Activated T-cell treated with anti-CD3 and anti-CD28 coated beads, Interleukin-2, amount 50 U/mL, for 4 hours (primary cell): ENCODE data around the gene TRDN. TPM values are rescaled to one million over a fixed set of nuclear protein-coding genes. Genes with fewer than 3 reads are reported as not detected.
"Not testable (repeated sequence)": the region's sequence is repeated elsewhere in the genome, so short reads cannot be mapped to it uniquely, and the experiment has no call there.

Experiments
- ATAC-seq, 2 donors: fragments of 200-7000 bp; cut with Tn5 transposase; one replicate each; pipeline ENCODE4 v1.10.0; 2021
- DNase-seq: peaks from one replicate; pipeline ENCODE4 v3.0.0-alpha.2; 2020
- H3K27me3 Mint-ChIP-seq: one replicate; pipeline ENCODE4 v1.8.0; 2021; ENCODE audit warnings: low read depth, mixed read lengths
- H3K36me3 Mint-ChIP-seq: one replicate; pipeline ENCODE4 v1.8.0; 2022; ENCODE audit warnings: mixed read lengths; ENCODE audit not compliant: insufficient read depth
- H3K4me1 Mint-ChIP-seq: one replicate; pipeline ENCODE4 v1.8.0; 2021; ENCODE audit warnings: low read depth, mixed read lengths
- H3K4me3 Mint-ChIP-seq: one replicate; pipeline ENCODE4 v1.8.0; 2021; ENCODE audit warnings: mild to moderate bottlenecking, moderate library complexity, mixed read lengths
- H3K9me3 Mint-ChIP-seq: one replicate; pipeline ENCODE4 v1.8.0; 2021; ENCODE audit warnings: mixed read lengths
- total RNA-seq, 3 donors: library from RNA; stranded (reverse); gene quantifications; one replicate each; pipeline ENCODE4 v1.2.1, GENCODE V29; 2021

Gene TRDN
- total RNA-seq, 3 donors from 2014 or later, result not detected

DNA sequence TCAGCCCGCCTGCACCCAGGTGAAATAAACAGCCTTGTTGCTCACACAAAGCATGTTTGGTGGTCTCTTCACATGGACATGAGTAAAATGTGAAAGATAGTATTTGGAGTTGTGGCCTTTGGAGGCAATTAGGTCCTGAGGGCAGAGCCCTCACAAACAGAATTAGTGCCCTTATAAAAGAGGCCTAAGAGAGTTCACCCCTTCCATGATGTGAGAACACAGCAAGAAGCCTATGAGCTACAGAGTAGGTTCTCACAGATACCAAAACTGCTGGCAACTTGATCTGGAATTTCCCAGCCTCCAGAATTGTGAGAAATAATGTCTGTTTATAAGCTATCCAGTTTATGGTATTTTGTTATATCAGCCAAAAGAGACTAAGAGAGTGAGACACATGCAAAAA, 74.5 kb downstream of the TRDN start:
- no peak overlapping the region for H3K4me3 Mint-ChIP-seq
- ATAC-seq (no peak), DNase-seq (no peak)
- H3K4me1 Mint-ChIP-seq, result no peaks in the 10 kb centered on the region
- H3K9me3 Mint-ChIP-seq, result peaks cover 21% of the 10 kb centered on the region
- H3K27me3 Mint-ChIP-seq, result no peaks in the 10 kb centered on the region
- H3K36me3 Mint-ChIP-seq, result no peaks in the 10 kb centered on the region

DNA sequence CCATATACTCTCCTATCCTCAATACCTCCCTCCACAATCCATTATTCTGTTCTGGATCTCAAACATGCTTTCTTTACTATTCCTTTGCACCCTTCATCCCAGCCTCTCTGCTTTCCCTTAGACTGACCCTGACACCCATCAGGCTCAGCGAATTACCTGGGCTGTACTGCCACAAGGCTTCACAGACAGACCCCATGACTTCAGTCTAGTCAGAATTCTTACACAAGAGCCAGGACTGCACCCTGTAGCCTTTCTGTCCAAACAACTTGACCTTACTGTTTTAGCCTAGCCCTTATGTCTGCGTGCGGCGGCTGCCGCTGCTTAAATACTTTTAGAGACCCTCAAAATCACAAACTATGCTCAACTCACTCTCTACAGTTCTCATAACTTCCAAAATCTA, 76.9 kb downstream of the TRDN start:
- H3K36me3 Mint-ChIP-seq, H3K27me3 Mint-ChIP-seq, H3K4me3 Mint-ChIP-seq, ATAC-seq, H3K4me1 Mint-ChIP-seq, DNase-seq: not testable (repeated sequence)
- H3K9me3 Mint-ChIP-seq, result peaks cover 17% of the 10 kb centered on the region

DNA sequence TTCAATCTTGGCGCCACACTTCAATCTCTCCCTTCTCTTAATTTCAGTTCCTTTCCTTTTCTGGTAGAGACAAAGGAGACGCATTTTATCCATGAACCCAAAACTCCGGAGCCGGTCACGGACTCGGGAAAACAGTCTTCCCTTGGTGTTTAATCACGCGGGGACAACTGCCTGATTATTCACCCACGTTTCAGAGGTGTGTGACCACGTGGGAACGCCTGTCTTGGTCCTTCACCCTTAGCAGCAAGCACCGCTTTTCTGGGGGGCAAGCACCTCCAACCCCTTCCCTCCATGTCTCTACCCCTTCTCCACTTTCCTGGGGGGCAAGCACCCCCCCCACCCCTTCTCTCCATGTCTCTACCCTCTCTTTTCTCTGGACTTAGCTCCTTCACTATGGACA, 79.3 kb downstream of the TRDN start:
- not testable (repeated sequence) for DNase-seq, ATAC-seq

DNA sequence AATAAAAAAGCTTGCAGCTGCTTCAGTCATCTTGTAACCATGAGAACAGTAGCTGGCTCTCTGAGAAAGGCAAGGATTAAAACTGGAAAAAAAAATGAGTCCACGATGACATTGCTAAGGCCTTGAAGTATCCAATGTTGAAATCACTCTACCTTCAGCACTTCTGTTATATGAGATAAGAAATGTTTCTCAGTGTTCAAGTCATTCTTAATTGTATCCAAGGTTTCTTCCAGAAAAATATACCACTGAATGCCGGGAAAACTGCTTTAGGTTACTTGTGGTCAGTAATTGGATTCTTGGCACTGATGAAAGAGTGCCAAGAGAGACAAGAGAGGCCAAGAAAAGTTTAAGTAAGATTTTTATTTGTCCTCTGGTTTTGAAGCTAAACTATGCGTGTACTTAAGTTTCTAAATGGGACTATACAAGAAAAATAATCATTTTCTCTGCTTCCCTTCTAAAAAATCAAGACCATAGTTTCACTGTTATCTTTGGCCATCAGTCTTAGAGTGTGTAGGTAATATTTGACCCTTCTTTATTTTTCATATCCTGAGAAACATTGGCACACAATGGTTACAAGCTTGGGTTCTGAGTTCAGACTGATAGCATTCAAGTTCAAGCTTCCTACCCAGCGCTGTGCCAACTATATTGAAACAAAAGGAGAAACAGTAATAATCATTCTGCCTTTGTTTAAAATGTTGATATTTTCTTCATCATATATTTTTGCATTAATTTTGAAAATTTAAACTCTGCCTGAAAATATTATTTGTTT, 84.6 kb downstream of the TRDN start:
- Mint-ChIP-seq H3K4me3 (no peak overlapping the region), H3K36me3 (no peaks in the 10 kb centered on the region), H3K4me1 (no peaks in the 10 kb centered on the region), H3K27me3 (no peaks in the 10 kb centered on the region), H3K9me3 (peaks cover 14% of the 10 kb centered on the region)
- DNase-seq (no peak), ATAC-seq (no peak)

More for the DNA sequence above, 79.3 kb downstream of the TRDN start:
- not testable (repeated sequence) for H3K4me3 Mint-ChIP-seq, H3K27me3 Mint-ChIP-seq, H3K4me1 Mint-ChIP-seq, H3K36me3 Mint-ChIP-seq
- peaks cover 25% of the 10 kb centered on the region for H3K9me3 Mint-ChIP-seq

DNA sequence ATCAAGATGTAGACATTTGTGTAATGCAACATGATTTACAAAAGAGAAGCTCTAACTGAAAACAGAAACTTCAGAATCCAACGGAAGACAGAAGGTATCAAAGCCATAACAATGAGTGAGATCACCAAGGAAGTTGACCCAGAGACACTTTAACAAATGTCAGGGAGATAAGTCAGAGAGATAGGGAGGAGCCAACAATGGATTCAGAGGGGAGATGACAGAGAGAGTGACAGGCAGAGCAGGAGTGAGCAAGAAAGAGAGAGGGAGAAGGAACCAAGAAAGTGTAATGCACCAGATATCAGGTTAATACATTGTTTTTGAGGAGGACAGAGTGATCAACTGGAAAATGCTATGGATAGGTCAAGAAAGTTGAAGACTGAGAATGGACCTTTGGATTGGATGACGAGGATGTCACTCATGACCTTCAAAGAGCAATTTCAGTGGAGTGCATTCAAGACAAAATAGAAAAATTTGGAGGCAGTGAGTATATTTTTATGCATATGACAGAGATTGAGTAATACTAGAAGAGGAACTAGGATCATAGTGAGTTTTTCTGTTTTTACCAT, 86.6 kb downstream of the TRDN start:
- no peak overlapping the region for H3K4me3 Mint-ChIP-seq
- ATAC-seq, result no peak
- H3K36me3 Mint-ChIP-seq, result no peaks in the 10 kb centered on the region

DNA sequence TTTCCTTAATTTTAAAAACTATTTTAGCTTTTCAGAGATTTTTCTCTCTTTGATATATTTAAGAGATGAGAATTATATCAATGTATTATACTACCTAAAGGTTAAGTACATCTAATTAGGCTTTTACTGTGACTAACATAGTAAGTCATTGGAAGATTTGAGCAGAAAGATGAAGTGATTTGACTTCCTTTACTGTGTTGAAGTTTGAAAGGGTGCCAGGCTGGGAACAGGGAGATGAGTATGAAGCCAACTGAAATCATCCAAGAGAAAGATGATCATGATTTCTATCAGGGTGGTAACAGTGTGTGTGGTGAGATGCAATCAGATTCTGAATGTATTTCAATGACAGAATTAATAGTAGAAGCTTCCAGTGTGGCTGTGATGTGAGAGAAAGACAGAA, 87.3 kb downstream of the TRDN start:
- DNase-seq, result no peak
- Mint-ChIP-seq H3K36me3 (no peaks in the 10 kb centered on the region), H3K4me3 (no peak overlapping the region), H3K4me1 (no peaks in the 10 kb centered on the region), H3K9me3 (peaks cover 14% of the 10 kb centered on the region), H3K27me3 (no peaks in the 10 kb centered on the region)
- ATAC-seq, result no peak

More for the DNA sequence above, 86.6 kb downstream of the TRDN start:
- DNase-seq, result no peak
- Mint-ChIP-seq H3K4me1 (no peaks in the 10 kb centered on the region), H3K9me3 (peaks cover 14% of the 10 kb centered on the region), H3K27me3 (no peaks in the 10 kb centered on the region)

DNA sequence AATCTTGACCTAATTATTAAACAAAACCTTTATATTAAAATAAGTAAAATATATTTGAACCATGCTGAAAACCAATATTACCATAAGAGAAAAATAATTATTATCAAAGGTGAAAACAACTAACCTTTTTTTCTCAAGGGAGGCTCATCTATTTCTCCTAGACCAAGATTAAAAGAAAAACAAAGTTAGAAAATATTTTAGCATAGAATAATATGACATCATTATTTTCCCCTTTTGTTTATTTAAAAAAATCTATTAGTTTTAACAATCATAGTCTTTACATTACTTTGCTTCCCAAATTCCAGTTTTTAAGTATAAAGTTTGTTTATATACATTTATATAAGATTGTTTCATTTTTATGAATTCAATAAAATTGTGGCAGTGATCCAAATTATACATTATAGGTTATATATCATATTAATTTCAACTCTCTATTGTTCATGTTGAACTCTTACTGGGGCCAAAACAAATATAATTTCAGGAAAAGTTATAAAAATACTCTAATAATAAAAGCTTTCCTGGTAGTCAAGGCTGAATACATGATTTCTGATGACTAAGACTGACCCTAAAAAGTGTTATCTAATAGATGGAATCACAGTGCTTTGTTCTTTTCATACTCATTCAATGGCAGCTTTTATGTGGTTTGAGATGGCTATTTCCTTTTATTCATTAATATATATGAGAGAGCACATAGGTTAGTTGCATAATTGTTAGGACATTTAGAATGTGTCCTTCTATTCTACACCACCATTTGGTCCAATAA, 89.4 kb downstream of the TRDN start:
- no peaks in the 10 kb centered on the region for H3K27me3 Mint-ChIP-seq
- DNase-seq, result no peak
- no peak for ATAC-seq
- H3K9me3 Mint-ChIP-seq, result peaks cover 5% of the 10 kb centered on the region
- H3K36me3 Mint-ChIP-seq, result no peaks in the 10 kb centered on the region
- no peaks in the 10 kb centered on the region for H3K4me1 Mint-ChIP-seq
- no peak overlapping the region for H3K4me3 Mint-ChIP-seq

DNA sequence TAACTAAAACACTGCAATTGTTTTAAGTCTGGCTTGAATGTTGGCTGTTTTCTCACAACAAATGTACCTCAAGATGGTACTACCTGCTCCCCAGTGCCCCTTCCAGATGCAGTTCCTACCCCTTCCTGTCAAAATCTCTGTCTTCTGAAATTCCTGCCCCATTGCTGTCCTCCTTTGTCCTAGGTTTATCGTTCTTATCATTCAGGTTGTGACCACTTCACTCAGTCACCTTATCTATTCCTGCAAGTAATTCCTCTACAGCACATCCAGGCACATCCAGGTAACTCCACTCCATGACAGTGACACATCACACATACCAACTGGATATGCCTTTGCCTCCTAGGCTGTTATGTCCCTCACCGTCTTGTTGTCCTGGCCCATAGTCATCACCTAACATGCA, 90.2 kb downstream of the TRDN start:
- Mint-ChIP-seq H3K9me3 (peaks cover 5% of the 10 kb centered on the region), H3K36me3 (no peaks in the 10 kb centered on the region), H3K27me3 (no peaks in the 10 kb centered on the region), H3K4me1 (no peaks in the 10 kb centered on the region), H3K4me3 (no peak overlapping the region)
- ATAC-seq (no peak), DNase-seq (no peak)

DNA sequence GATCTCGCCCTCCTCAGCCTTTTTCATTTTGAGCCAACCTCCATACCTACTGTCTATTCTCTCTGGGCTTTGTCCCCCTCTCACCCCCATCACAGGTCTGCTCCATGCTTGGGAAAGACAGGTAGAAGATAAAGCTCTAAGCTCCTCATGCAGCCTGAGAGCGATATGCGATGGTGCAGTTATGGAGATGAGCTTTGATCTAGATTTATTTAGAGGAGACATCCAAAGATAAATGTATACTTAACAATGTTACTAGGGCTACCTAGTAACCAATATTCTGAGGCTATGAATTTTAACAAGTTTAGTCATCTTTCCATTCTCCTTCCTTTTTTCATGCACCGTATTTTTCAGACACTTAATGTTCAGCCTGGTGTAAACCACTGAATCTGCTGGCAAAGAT, 95.3 kb downstream of the TRDN start:
- H3K27me3 Mint-ChIP-seq, result no peaks in the 10 kb centered on the region
- ATAC-seq, result no peak
- peaks cover 3% of the 10 kb centered on the region for H3K9me3 Mint-ChIP-seq
- H3K36me3 Mint-ChIP-seq, result no peaks in the 10 kb centered on the region
- no peak overlapping the region for H3K4me3 Mint-ChIP-seq
- no peaks in the 10 kb centered on the region for H3K4me1 Mint-ChIP-seq
- DNase-seq, result no peak

DNA sequence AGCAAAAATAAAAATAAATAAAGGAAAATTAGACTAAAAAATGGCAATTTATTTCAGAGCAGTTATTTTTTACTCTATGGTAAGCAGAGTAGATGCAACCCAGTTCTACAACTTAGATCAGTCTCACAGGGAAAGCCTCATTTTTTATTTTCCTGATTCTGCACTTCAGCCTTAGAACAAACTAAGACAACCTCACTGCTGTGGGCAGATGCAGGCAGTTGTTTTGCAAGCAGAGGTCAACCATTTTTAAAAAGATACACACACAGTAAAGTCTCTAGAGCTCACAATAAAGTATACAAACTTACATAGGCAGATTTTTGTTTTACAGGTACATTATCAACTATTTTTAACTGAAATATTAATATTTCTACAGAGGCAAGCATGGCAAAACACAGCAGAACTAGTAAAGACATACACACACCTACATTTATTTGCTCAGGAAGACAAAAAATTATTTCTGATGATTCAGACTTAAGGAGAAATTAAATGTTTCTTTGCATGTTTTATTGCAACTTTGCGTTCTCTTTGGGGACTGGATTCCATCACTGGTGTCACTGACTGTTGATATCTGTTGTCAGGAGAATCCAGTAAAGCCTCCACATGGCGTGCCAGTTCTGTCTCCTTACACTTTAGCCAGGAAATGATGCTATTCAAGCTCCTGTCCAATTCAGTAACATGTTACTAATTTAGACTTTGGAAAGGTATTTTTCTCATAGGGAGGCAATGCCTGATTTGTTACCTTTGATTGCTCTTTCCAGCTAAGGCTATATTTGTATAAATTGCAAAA, 102.7 kb downstream of the TRDN start:
- ATAC-seq, result no peak
- Mint-ChIP-seq H3K4me3 (no peak overlapping the region), H3K4me1 (no peaks in the 10 kb centered on the region), H3K36me3 (no peaks in the 10 kb centered on the region), H3K27me3 (no peaks in the 10 kb centered on the region), H3K9me3 (no peaks in the 10 kb centered on the region)
- no peak for DNase-seq

DNA sequence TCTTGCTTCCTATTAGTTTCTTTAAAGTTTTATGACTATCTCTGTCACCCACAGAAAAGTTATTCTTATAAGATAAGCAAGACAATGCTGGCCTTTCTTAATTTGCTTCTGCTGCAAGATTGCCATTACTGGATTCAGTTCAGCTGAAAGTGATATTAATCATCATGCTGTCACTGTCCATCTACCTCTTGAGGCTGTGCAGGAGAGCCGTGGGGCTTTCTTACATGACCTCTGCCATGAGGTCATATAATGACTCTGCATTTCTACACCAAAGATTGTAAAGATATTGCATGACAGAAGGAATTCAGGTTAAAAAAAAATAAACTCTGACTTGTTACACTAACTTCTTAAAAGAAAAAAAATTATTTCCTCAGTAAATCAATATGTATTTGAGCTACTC, 106.9 kb downstream of the TRDN start:
- no peak overlapping the region for H3K4me3 Mint-ChIP-seq
- DNase-seq, result no peak
- H3K36me3 Mint-ChIP-seq, result no peaks in the 10 kb centered on the region
- H3K4me1 Mint-ChIP-seq, result no peaks in the 10 kb centered on the region
- H3K9me3 Mint-ChIP-seq, result no peaks in the 10 kb centered on the region
- no peak for ATAC-seq
- no peaks in the 10 kb centered on the region for H3K27me3 Mint-ChIP-seq

DNA sequence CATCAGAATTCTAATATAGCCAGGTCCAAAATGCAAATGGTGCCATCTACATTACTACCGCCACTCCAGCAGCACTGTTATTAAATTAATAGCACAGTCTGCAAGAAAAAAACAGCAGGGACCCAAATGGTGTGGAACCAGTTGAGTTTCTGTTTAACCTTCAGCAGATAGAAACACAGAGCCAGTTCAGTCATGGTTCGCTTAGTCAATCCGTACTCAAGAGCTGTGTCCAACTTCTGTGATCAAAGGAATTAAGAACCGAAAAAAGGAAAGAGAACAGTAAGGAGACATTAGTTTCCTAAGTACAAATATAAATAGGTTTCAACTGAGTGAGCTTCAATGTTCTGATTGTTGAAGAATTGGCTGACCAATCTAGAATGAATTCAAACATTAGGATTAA, 107.7 kb downstream of the TRDN start:
- Mint-ChIP-seq H3K36me3 (no peaks in the 10 kb centered on the region), H3K4me1 (no peaks in the 10 kb centered on the region), H3K4me3 (no peak overlapping the region), H3K9me3 (no peaks in the 10 kb centered on the region), H3K27me3 (no peaks in the 10 kb centered on the region)
- DNase-seq (no peak), ATAC-seq (no peak)

DNA sequence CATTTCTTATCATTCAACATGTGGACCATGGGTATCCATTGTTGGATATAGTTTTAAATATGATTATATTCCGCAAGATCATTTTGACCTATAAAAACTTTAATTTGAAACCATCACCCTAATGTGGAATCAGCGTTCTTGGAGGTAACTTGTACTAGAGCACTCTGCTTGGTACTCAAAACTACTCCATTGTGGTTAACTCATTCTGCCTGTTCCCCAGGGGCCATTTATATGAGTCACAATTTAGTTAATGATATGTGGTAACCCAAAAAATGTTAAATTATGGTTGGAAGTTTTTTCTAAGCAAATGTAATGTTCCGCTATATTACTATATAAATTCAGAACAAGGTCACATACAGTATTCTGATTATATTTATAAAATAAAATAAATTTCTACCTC, 109.3 kb downstream of the TRDN start:
- DNase-seq, result no peak
- Mint-ChIP-seq H3K27me3 (no peaks in the 10 kb centered on the region), H3K36me3 (no peaks in the 10 kb centered on the region), H3K9me3 (no peaks in the 10 kb centered on the region), H3K4me1 (no peaks in the 10 kb centered on the region), H3K4me3 (no peak overlapping the region)
- ATAC-seq, result no peak

DNA sequence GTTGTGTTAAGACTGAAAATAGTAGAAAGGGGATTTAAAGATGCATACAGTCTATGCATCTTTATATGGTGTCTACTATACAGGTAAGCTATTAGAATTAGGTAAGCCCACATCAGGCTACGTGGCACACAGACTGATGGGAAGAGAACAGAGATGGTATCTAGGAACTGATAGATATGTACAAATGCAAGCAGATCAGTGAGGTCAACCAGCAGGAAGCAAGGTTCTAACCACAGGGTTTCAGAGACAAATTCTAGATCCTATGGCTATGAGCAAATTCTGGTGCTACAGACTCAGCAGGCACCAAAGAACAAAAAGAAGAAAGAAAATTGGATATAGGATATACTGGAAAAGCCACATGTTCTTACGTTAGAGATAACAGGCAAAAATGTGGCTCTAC, 110.6 kb downstream of the TRDN start:
- no peak for ATAC-seq
- H3K4me1 Mint-ChIP-seq, result no peaks in the 10 kb centered on the region

More for the DNA sequence above, 110.6 kb downstream of the TRDN start:
- DNase-seq, result no peak
- Mint-ChIP-seq H3K27me3 (no peaks in the 10 kb centered on the region), H3K4me3 (no peak overlapping the region), H3K36me3 (no peaks in the 10 kb centered on the region), H3K9me3 (no peaks in the 10 kb centered on the region)
